Mesodermal cell (in vitro differentiated cells): ENCODE measurements around the gene STIM2.

Experiments
- H3K27ac ChIP-seq: 2 replicates; pipeline ENCODE4 v1.7.0; 2013; ENCODE audit warnings: mild to moderate bottlenecking, low read depth, low read length, moderate library complexity; ENCODE audit not compliant: severe bottlenecking
- H3K36me3 ChIP-seq: 2 replicates; pipeline ENCODE4 v1.7.1; 2013; ENCODE audit warnings: mild to moderate bottlenecking, low read length, moderate library complexity; ENCODE audit not compliant: control insufficient read depth, insufficient read depth
- H3K4me1 ChIP-seq: one replicate; pipeline ENCODE4 v1.7.1; 2013; ENCODE audit warnings: mild to moderate bottlenecking, low read length; ENCODE audit not compliant: insufficient read depth, control insufficient read depth, poor library complexity, severe bottlenecking
- H3K4me3 ChIP-seq: 2 replicates; pipeline ENCODE4 v1.7.0; 2013; ENCODE audit warnings: low read length, control low read depth, mild to moderate bottlenecking; ENCODE audit not compliant: insufficient read depth, poor library complexity, severe bottlenecking; ENCODE audit errors: extremely low read depth
- H3K9me3 ChIP-seq: 2 replicates; pipeline ENCODE4 v1.7.1; 2013; ENCODE audit warnings: mild to moderate bottlenecking, low read length, moderate library complexity; ENCODE audit not compliant: control insufficient read depth
- WGBS, 2 experiments: methylation state at CpG; one replicate each; pipeline ENCODE4 v1.1.5; 2013; ENCODE audit warnings: missing lambda C conversion rate in 2 of 2; ENCODE audit not compliant: insufficient coverage in 2 of 2; 5-methylcytosine and 5-hydroxymethylcytosine counted together

Gene STIM2

DNA sequence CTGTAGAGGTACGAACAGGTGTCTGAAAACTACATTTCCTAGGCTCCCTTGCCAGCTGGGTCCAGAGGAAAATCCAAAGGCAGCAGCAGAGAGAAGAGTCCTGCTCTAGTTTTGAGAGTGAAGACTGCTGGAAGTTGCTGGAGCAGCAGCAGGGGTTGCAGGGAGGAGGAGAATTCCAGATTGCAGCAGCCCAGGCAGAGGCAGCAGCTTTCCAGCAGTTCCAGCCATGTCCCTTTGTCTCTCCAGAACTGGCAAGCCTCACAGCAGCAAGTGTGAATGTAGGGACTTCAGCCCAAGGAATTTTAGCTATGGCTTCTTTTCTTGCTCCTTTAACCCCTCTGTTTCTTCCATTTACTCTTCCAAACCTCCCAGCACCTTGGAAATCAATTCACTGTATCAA, 24.1 kb upstream of the STIM2 start:
- 80 to 100% methylated on average over 1 of the region's 1 CpG for WGBS, 2 experiments
- H3K36me3 ChIP-seq = no peaks in the 10 kb centered on the region
- no peaks in the 10 kb centered on the region for H3K4me1 ChIP-seq
- no peak overlapping the region for H3K27ac ChIP-seq
- H3K9me3 ChIP-seq = no peaks in the 10 kb centered on the region
- no peak overlapping the region for H3K4me3 ChIP-seq

DNA sequence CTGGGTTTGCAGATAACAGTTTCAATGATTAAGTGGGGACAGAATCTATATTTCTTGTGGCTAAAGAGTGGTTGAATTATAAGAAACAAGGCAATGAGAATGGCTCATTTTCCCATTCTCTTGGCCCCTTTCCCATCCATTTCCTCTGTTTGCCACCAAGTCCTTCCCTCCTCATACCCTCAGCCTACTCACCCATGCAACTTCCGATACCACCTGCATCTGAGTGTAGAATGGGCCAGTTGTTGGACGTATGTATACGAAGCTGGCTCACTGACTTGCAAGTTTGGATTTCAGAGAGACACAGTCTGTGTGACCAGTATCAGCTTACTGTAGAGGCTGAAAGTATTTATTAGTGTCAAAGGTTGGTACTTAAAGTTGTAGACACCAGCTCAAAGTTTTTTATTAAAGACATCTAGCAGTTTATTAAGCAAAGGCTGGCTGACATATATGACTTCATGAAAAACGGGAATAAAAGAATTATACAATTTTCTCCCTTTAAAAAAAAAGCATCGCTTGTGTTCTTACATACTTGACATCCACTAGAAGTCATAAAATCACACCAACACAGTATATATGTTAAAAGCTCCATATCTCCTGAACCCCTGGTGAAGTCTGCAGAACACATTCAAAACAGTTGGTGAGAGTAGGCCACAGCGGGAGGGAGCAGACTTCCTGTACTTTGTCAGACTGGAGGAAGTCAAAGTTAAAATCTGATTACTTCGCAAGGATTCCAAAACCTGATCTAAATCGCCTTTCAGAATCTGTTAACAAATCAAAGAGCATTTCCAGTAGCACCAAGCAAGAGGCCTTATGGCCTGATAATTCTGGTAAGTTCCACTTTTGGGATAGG, 22.4 kb upstream of the STIM2 start:
- Histone ChIP-seq H3K27ac (no peak overlapping the region), H3K9me3 (no peaks in the 10 kb centered on the region), H3K36me3 (no peaks in the 10 kb centered on the region), H3K4me3 (no peak overlapping the region), H3K4me1 (no peaks in the 10 kb centered on the region)
- 82 to 90% methylated on average over 3 to 4 of the region's 8 CpGs for WGBS, 2 experiments

DNA sequence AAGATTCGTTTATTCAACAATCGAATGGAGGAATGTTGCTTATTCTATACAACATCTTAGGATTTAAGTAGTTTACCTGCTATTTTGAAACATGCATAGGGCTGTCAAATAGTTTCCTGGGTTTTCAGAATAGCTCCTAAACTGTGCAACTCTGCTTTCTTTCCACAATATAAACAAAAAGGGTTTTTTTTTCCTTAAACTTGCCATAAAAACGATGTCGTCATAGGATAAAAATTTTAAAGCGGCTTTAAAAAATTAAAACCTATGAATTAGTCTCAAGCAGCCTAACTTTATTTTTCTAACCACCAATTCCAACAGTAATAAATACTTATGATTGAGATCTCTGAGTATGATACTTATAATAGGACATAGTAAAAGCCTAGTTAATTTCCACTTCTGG, 21.6 kb upstream of the STIM2 start:
- Histone ChIP-seq H3K4me1 (no peaks in the 10 kb centered on the region), H3K36me3 (no peaks in the 10 kb centered on the region), H3K9me3 (no peaks in the 10 kb centered on the region), H3K4me3 (no peak overlapping the region), H3K27ac (no peak overlapping the region)
- WGBS, 2 experiments = 90 to 98% methylated on average over 2 to 5 of the region's 5 CpGs

DNA sequence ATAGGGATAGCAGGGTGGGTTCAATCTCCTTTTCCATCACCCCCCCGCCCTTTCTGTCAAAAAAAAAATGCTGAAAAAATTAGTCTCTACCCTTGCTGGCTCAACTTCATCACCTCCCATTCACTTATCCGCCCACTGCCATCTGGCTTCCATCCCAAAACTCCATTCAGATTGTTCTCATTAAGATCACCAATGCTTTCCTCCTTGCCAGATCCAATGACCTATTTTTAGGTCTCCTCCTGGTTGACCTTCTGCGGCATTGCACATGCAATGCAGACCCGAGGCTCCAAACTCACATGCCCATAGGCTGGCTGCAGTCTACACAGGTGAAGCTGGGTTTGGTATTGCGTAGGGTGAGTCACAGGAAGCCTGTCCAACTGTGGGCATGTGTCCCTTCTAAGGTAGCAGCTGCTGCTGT, 21.1 kb upstream of the STIM2 start:
- Histone ChIP-seq H3K9me3 (no peaks in the 10 kb centered on the region), H3K4me3 (no peak overlapping the region), H3K4me1 (no peaks in the 10 kb centered on the region), H3K36me3 (no peaks in the 10 kb centered on the region), H3K27ac (no peak overlapping the region)
- WGBS, 2 experiments = 86 to 97% methylated on average over 2 to 4 of the region's 5 CpGs

DNA sequence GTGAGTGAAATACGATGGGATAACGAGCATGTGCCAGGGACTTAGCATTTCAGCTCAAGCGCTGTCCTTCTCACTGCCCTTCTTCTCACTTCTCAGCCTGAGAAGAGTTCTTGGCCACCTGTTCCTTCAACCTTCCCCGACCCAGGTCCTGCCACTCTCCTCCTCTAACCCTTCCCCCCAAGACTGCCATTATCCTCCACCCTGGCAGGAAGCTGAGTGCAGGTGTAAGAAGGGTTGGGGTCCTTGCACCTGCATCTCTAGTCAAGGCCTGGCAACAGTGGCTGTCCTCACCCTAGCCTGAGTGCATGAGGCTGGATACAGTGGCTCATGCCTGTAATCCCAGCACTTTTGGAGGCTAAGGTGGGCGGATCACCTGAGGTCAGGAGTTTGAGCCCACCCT, 19.9 kb upstream of the STIM2 start:
- Histone ChIP-seq H3K27ac (no peak overlapping the region), H3K36me3 (no peaks in the 10 kb centered on the region), H3K9me3 (no peaks in the 10 kb centered on the region), H3K4me1 (no peaks in the 10 kb centered on the region), H3K4me3 (no peak overlapping the region)
- WGBS, 2 experiments = 96% methylated on average over 4 of the region's 5 CpGs; no CpG with 5 or more reads in 1 of the 2 experiments

DNA sequence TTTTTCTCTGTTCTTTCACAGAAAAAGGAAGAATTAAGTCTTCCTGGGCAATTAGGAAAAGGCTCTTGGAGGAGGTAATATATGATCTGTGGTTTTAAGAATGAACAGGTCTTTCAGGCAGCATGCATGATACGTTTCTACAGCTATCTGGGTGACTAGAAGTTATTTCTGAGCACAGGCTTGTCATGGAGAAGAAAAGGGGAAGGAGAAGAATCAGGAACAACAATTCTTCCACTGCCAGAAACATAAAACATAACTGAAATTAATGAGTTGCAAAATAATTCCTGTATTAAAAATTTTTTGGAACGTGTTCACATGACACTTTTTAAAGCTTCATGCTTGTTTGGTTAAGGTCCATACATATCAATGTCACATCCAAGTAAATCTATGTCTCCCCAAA, 17.7 kb upstream of the STIM2 start:
- Histone ChIP-seq H3K36me3 (no peaks in the 10 kb centered on the region), H3K4me1 (no peaks in the 10 kb centered on the region), H3K27ac (no peak overlapping the region), H3K9me3 (no peaks in the 10 kb centered on the region), H3K4me3 (no peak overlapping the region)
- 80% methylated on average over 1 of the region's 2 CpGs; no CpG with 5 or more reads in 1 of the 2 experiments for WGBS, 2 experiments

- whole genome bisulfite sequencing, 2 experiments = 78% methylated on average over 1 of the region's 1 CpG; no CpG with 5 or more reads in 1 of the 2 experiments
- H3K4me1 ChIP-seq = no peaks in the 10 kb centered on the region
- no peaks in the 10 kb centered on the region for H3K9me3 ChIP-seq
Observed at GRCh38 chr4:26850528-26850927, 10.1 kb upstream of the STIM2 start.

DNA sequence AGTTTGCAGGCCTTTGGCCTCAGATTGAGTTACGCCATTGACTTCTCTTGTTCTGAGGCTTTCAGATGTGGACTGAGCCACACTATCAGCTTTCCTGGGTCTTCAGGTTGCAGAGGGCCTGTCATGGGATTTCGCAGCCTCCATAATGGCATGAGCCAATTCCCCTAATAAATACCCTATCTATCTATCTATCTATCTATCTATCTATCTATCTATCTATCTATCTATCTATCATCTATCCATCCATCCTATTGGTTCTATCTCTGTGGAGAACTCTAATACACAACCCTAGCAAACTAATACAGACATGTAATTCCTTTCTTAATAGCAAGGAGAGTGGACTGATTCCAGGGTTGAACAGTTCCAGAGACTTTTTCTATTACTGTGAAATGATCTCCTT, 9.5 kb upstream of the STIM2 start:
- Histone ChIP-seq H3K4me1 (no peaks in the 10 kb centered on the region), H3K36me3 (no peaks in the 10 kb centered on the region), H3K4me3 (no peak overlapping the region), H3K27ac (no peak overlapping the region), H3K9me3 (no peaks in the 10 kb centered on the region)
- WGBS, 2 experiments = 87 to 93% methylated on average over 2 of the region's 2 CpGs

More at GRCh38 chr4:26850528-26850927, 10.1 kb upstream of the STIM2 start:
- Histone ChIP-seq H3K27ac (no peak overlapping the region), H3K4me3 (no peak overlapping the region), H3K36me3 (no peaks in the 10 kb centered on the region)

DNA sequence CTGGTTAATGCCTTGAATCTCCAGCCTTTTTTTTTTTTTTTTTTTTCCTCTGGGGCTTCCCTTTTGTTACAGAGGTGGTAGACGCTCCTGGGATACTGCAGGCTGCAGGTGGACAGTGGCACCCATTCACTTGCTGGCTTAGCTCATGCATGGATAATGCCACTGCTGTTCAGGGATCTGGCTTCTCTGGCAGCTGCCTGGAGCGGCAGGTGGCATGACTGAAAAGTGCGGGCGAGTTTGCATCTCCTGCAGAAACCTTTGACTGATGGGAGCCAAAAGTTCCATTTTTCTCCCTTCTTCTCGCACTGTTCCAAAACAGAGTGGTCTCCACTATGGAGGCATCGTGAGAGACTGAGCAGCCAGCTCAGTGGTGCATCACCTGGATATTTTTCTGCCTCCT, 5.9 kb upstream of the STIM2 start:
- 60% methylated on average over 6 of the region's 6 CpGs for WGBS, 2 experiments

DNA sequence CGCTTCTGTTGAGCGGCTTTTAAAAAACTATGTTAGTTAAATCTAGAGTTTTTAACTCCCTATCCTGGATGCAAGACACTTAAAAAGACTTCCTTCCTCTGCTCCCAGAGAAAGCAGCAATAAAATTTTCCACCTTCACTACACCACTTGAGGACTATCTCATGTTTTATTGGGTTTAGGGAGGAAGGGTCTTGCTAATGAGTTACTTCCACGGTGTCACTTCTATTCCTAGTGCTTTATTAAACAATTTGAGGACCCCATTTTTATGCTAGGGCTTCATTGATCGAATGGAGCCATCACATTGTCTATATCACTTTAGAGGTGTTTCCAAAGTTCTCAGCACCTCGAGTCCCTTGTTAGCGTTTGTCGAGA, 3.7 kb upstream of the STIM2 start:
- Histone ChIP-seq H3K4me3 (peak overlapping the region; percentile 66), H3K27ac (peak overlapping the region; percentile 39), H3K4me1 (peaks cover 19% of the 10 kb centered on the region), H3K9me3 (no peaks in the 10 kb centered on the region), H3K36me3 (no peaks in the 10 kb centered on the region)
- 28 to 48% methylated on average over 4 to 6 of the region's 7 CpGs for WGBS, 2 experiments

More for the DNA sequence above, 5.9 kb upstream of the STIM2 start:
- peaks cover 16% of the 10 kb centered on the region for H3K4me1 ChIP-seq
- H3K36me3 ChIP-seq = no peaks in the 10 kb centered on the region
- no peak overlapping the region for H3K4me3 ChIP-seq
- no peak overlapping the region for H3K27ac ChIP-seq
- H3K9me3 ChIP-seq = no peaks in the 10 kb centered on the region
